GM23338 (cell line): ENCODE data around the gene OR1D5. TPM values are rescaled to one million over a fixed set of nuclear protein-coding genes. Genes with fewer than 3 reads are reported as not detected.

ENCODE experiments used
- ATAC-seq: fragments of 200-7000 bp; cut with Tn5 transposase; 3 replicates; pipeline ENCODE4 v1.9.1; 2020
- DNase-seq: peaks from one replicate; pipeline ENCODE4 v3.0.0-alpha.2; 2015; ENCODE audit warnings: low spot score
- H2AFZ ChIP-seq: fragments of 200-600 bp; sonication (generic); 2 replicates; pipeline ENCODE4 v1.8.0; 2016; ENCODE audit warnings: antibody characterized with exemption, mild to moderate bottlenecking, moderate library complexity
- H3F3A ChIP-seq: fragments of 200-600 bp; sonication (generic); replicated peaks from 2 replicates; pipeline ENCODE4 v1.8.0; 2017; ENCODE audit warnings: antibody characterized with exemption, mixed run types, low read depth
- H3K27ac ChIP-seq: fragments of 200-600 bp; sonication (generic); 2 replicates; pipeline ENCODE4 v1.6.1; 2016; ENCODE audit warnings: low read depth
- H3K27me3 ChIP-seq: fragments of 200-600 bp; sonication (generic); 2 replicates; pipeline ENCODE4 v1.8.0; 2016; ENCODE audit warnings: mild to moderate bottlenecking, mixed run types, moderate library complexity; ENCODE audit not compliant: insufficient read depth
- H3K36me3 ChIP-seq: fragments of 200-600 bp; sonication (generic); 2 replicates; pipeline ENCODE4 v1.8.0; 2016; ENCODE audit warnings: mild to moderate bottlenecking; ENCODE audit not compliant: insufficient read depth
- H3K4me1 ChIP-seq: fragments of 200-600 bp; sonication (generic); 2 replicates; pipeline ENCODE4 v1.8.0; 2016; ENCODE audit warnings: mild to moderate bottlenecking, moderate library complexity; ENCODE audit not compliant: insufficient read depth
- H3K4me2 ChIP-seq: fragments of 200-600 bp; sonication (generic); 2 replicates; pipeline ENCODE4 v1.7.1; 2017; ENCODE audit warnings: mixed run types
- H3K4me3 ChIP-seq: fragments of 200-600 bp; sonication (generic); 2 replicates; pipeline ENCODE4 v1.6.1; 2016; ENCODE audit warnings: mixed run types
- H3K79me2 ChIP-seq: fragments of 200-600 bp; sonication (generic); replicated peaks from 2 replicates; pipeline ENCODE4 v1.8.0; 2017; ENCODE audit warnings: mild to moderate bottlenecking; ENCODE audit not compliant: insufficient read depth
- H3K9me2 ChIP-seq: fragments of 200-600 bp; sonication (generic); 2 replicates; pipeline ENCODE4 v1.8.0; 2017; ENCODE audit not compliant: insufficient read depth
- H4K20me1 ChIP-seq: fragments of 200-600 bp; sonication (generic); replicated peaks from 2 replicates; pipeline ENCODE4 v1.8.0; 2017; ENCODE audit warnings: mild to moderate bottlenecking; ENCODE audit not compliant: insufficient read depth
- H3K27ac Mint-ChIP-seq: 2 replicates; pipeline ENCODE4 v1.8.0; 2020; ENCODE audit warnings: inconsistent platforms, mild to moderate bottlenecking, moderate library complexity, mixed read lengths
- H3K27me3 Mint-ChIP-seq: 3 replicates; pipeline ENCODE4 v1.8.0; 2022; ENCODE audit warnings: low read depth, mild to moderate bottlenecking, moderate library complexity, mixed read lengths, inconsistent platforms; ENCODE audit not compliant: insufficient read depth, poor library complexity
- H3K36me3 Mint-ChIP-seq: 3 replicates; pipeline ENCODE4 v1.8.0; 2021; ENCODE audit warnings: low read depth, mild to moderate bottlenecking, inconsistent platforms, moderate library complexity, mixed read lengths
- H3K4me1 Mint-ChIP-seq: 3 replicates; pipeline ENCODE4 v1.8.0; 2020; ENCODE audit warnings: mild to moderate bottlenecking, inconsistent platforms, mixed read lengths
- H3K4me3 Mint-ChIP-seq: 3 replicates; pipeline ENCODE4 v1.8.0; 2021; ENCODE audit warnings: moderate library complexity, mild to moderate bottlenecking, inconsistent platforms, mixed read lengths
- H3K9me3 Mint-ChIP-seq: 3 replicates; pipeline ENCODE4 v1.8.0; 2020; ENCODE audit warnings: moderate library complexity, mild to moderate bottlenecking, inconsistent platforms, mixed read lengths
- CREB1 ChIP-seq: fragments of 250-450 bp; sonication (Bioruptor Pico); IDR thresholded peaks from 2 replicates; pipeline ENCODE4 v1.5.0; 2020; ENCODE audit warnings: low read depth, mild to moderate bottlenecking, moderate library complexity
- CTCF ChIP-seq, 2 experiments: fragments of 200-600 bp in 1 of 2; sonication (generic) in 1 of 2; conservative IDR thresholded peaks; 2 replicates each; pipeline versions ENCODE4 v1.5.1 to v1.6.1; 2016 to 2017; ENCODE audit warnings: antibody characterized with exemption in 2 of 2, low read depth in 2 of 2, mild to moderate bottlenecking in 2 of 2, moderate library complexity in 1 of 2
- ETS1 ChIP-seq: IDR thresholded peaks from 2 replicates; pipeline ENCODE4 v1.6.1; 2016; ENCODE audit warnings: antibody characterized with exemption
- EZH2 ChIP-seq: fragments of 200-600 bp; sonication (generic); IDR thresholded peaks from one replicate; pipeline ENCODE4 v1.8.0; 2017; ENCODE audit warnings: antibody characterized with exemption, mild to moderate bottlenecking, low read depth; ENCODE audit not compliant: unreplicated experiment
- JUNB ChIP-seq: IDR thresholded peaks from one replicate; pipeline ENCODE4 v1.6.1; 2016; ENCODE audit warnings: antibody characterized with exemption; ENCODE audit not compliant: unreplicated experiment
- NANOG ChIP-seq: IDR thresholded peaks from 2 replicates; pipeline ENCODE4 v1.6.1; 2016; ENCODE audit warnings: antibody characterized with exemption, borderline replicate concordance
- POLR2AphosphoS5 ChIP-seq: IDR thresholded peaks from 2 replicates; pipeline ENCODE4 v1.6.1; 2016; ENCODE audit warnings: antibody characterized with exemption, low read depth
- REST ChIP-seq: IDR thresholded peaks from one replicate; pipeline ENCODE4 v1.6.1; 2018; ENCODE audit warnings: antibody characterized with exemption; ENCODE audit not compliant: unreplicated experiment
- STAT1 ChIP-seq: IDR thresholded peaks from one replicate; pipeline ENCODE4 v1.6.1; 2016; ENCODE audit warnings: antibody characterized with exemption; ENCODE audit not compliant: unreplicated experiment
- ZNF114 ChIP-seq: fragments of 250-450 bp; sonication (Bioruptor Pico); IDR thresholded peaks from 2 replicates; pipeline ENCODE4 v1.5.0; 2020; ENCODE audit warnings: mild to moderate bottlenecking, moderate library complexity
- ZNF462 ChIP-seq: fragments of 250-450 bp; sonication (Bioruptor Pico); IDR thresholded peaks from 2 replicates; pipeline ENCODE4 v1.5.0; 2020; ENCODE audit warnings: mild to moderate bottlenecking, moderate library complexity
- polyA plus RNA-seq: library from polyadenylated mRNA; unstranded; fragments of >200 nt; fragmentation: Nextera tagmentation; extraction: Ambion mirVana; gene quantifications from 2 replicates; pipeline ENCODE4 v1.2.1, GENCODE V29; 2016
- total RNA-seq: library from RNA; depleted of rRNA; stranded (reverse); fragments of >200 nt; shearing (Covaris generic); gene quantifications from 2 replicates; pipeline ENCODE4 v1.2.3, GENCODE V29; 2014

The OR1D5 gene
- total and polyA plus RNA-seq, 2 experiments from 2014 or later = not detected

GRCh38 chr17:3039736-3040135 lies 23.7 kb downstream of the OR1D5 start:
- Mint-ChIP-seq H3K4me1 (no peaks in the 10 kb centered on the region), H3K4me3 (no peak overlapping the region), H3K9me3 (peaks cover 26% of the 10 kb centered on the region), H3K27me3 (peaks cover 5% of the 10 kb centered on the region), H3K27ac (no peak overlapping the region), H3K36me3 (peaks cover 13% of the 10 kb centered on the region)
- Histone ChIP-seq H3K79me2 (no peaks in the 10 kb centered on the region), H2AFZ (no peak overlapping the region), H3K4me1 (no peaks in the 10 kb centered on the region), H3K9me2 (no peaks in the 10 kb centered on the region), H4K20me1 (no peaks in the 10 kb centered on the region), H3K36me3 (no peaks in the 10 kb centered on the region), H3K27me3 (no peaks in the 10 kb centered on the region), H3K4me2 (no peak overlapping the region), H3K4me3 (no peak overlapping the region), H3F3A (no peaks in the 10 kb centered on the region), H3K27ac (no peak overlapping the region)
- DNase-seq (no peak), ATAC-seq (no peak)
- no peak for TF ChIP-seq STAT1
- no peak for TF ChIP-seq ETS1
- no peak for TF ChIP-seq EZH2
- no peak for TF ChIP-seq CREB1 (CRISPR knock-in tag)
- TF ChIP-seq ZNF114 = no peak
- TF ChIP-seq NANOG = no peak
- no peak for TF ChIP-seq ZNF462 (CRISPR knock-in tag)
- TF ChIP-seq POLR2AphosphoS5 = no peak
- TF ChIP-seq REST = no peak
- TF ChIP-seq CTCF (conservative IDR thresholded peaks at IDR 0.05; ENCODE audit: low read depth in 2 of 2) = no peak
- no peak for TF ChIP-seq JUNB
